IMR-90 (cell line): ENCODE measurements around the gene HSPH1. TPM values are rescaled to one million over a fixed set of nuclear protein-coding genes. Genes with fewer than 3 reads are reported as not detected.

Experiments used
- ATAC-seq: fragments of 200-7000 bp; cut with Tn5 transposase; 2 replicates; pipeline ENCODE4 v1.9.1; 2020; ENCODE audit warnings: low read depth, mild to moderate bottlenecking, moderate library complexity
- BruUV-seq: library from RNA; stranded (reverse); fragments of 400-500 nt; replicated peaks from 2 replicates; lab custom pipeline; 2021; lab: Mats Ljungman, UMichigan
- CTCF ChIA-PET: fragments of 300-600 bp; formaldehyde crosslinking; extraction: SDS; loops from one replicate; lab custom pipeline; 2021; ENCODE audit warnings: antibody characterized with exemption; lab: Yijun Ruan, JAX
- POLR2A ChIA-PET: fragments of 300-600 bp; sonication (Branson Sonifier 250); formaldehyde crosslinking; loops from one replicate; lab custom pipeline; 2022; ENCODE audit warnings: antibody characterized with exemption; ENCODE audit not compliant: unreplicated experiment; lab: Charles Lee
- DNase-seq: peaks from one replicate; pipeline ENCODE4 v3.0.0; 2013
- H2AFZ ChIP-seq: replicated peaks from 2 replicates; pipeline ENCODE3; 2013; ENCODE audit warnings: low read length, mild to moderate bottlenecking; ENCODE audit not compliant: poor library complexity
- H2AK5ac ChIP-seq: 2 replicates; pipeline ENCODE4 v1.6.1; 2013; ENCODE audit warnings: low read depth, low read length, inconsistent platforms
- H2AK9ac ChIP-seq: replicated peaks from 2 replicates; pipeline ENCODE3; 2013; ENCODE audit warnings: mild to moderate bottlenecking, low read depth, low read length, moderate library complexity; ENCODE audit not compliant: poor library complexity
- H2BK120ac ChIP-seq: 2 replicates; pipeline ENCODE4 v1.6.1; 2013; ENCODE audit warnings: low read depth, low read length, inconsistent platforms
- H2BK15ac ChIP-seq: 3 replicates; pipeline ENCODE4 v1.6.1; 2013; ENCODE audit warnings: low read depth, low read length, inconsistent platforms
- H2BK20ac ChIP-seq: 2 replicates; pipeline ENCODE4 v1.6.1; 2013; ENCODE audit warnings: low read depth, mild to moderate bottlenecking, inconsistent platforms, low read length, moderate library complexity
- H2BK5ac ChIP-seq: 2 replicates; pipeline ENCODE4 v1.6.1; 2013; ENCODE audit warnings: mild to moderate bottlenecking, low read depth, low read length, inconsistent platforms; ENCODE audit not compliant: poor library complexity, severe bottlenecking
- H3K14ac ChIP-seq: replicated peaks from 2 replicates; pipeline ENCODE4 v1.6.1; 2013; ENCODE audit warnings: low read depth, low read length, inconsistent platforms
- H3K18ac ChIP-seq: 2 replicates; pipeline ENCODE4 v1.6.1; 2013; ENCODE audit warnings: low read depth, low read length, control low read depth
- H3K23ac ChIP-seq: 2 replicates; pipeline ENCODE4 v1.6.1; 2013; ENCODE audit warnings: low read depth, low read length, inconsistent platforms
- H3K27ac ChIP-seq: 2 replicates; pipeline ENCODE4 v1.5.1; 2013; ENCODE audit warnings: mild to moderate bottlenecking, control low read depth, low read length; ENCODE audit not compliant: insufficient read depth
- H3K27me3 ChIP-seq: 2 replicates; pipeline ENCODE4 v1.6.1; 2013; ENCODE audit warnings: low read length; ENCODE audit not compliant: control insufficient read depth, insufficient read depth
- H3K36me3 ChIP-seq: 2 replicates; pipeline ENCODE4 v1.6.1; 2013; ENCODE audit warnings: low read length, mixed read lengths; ENCODE audit not compliant: control insufficient read depth, insufficient read depth
- H3K4ac ChIP-seq: 2 replicates; pipeline ENCODE4 v1.6.1; 2013; ENCODE audit warnings: low read depth, low read length, inconsistent platforms
- H3K4me1 ChIP-seq: 2 replicates; pipeline ENCODE4 v1.6.1; 2013; ENCODE audit warnings: low read length, mixed read lengths; ENCODE audit not compliant: control insufficient read depth, insufficient read depth
- H3K4me2 ChIP-seq: 2 replicates; pipeline ENCODE4 v1.6.1; 2013; ENCODE audit warnings: low read depth, mild to moderate bottlenecking, control low read depth, low read length, moderate library complexity
- H3K4me3 ChIP-seq: 2 replicates; pipeline ENCODE4 v1.5.1; 2013; ENCODE audit warnings: low read depth, mild to moderate bottlenecking, control low read depth, low read length, moderate library complexity; ENCODE audit not compliant: insufficient read depth
- H3K56ac ChIP-seq: 2 replicates; pipeline ENCODE4 v1.6.1; 2013; ENCODE audit warnings: low read length, inconsistent platforms; ENCODE audit not compliant: insufficient read depth; ENCODE audit errors: extremely low read depth
- H3K79me1 ChIP-seq, 2 experiments: 2 replicates each; pipeline ENCODE4 v1.6.1; 2013; ENCODE audit warnings: low read length in 2 of 2, inconsistent platforms in 1 of 2, low read depth in 1 of 2
- H3K9ac ChIP-seq: 2 replicates; pipeline ENCODE4 v1.6.1; 2013; ENCODE audit warnings: low read depth, low read length, control low read depth
- H3K9me1 ChIP-seq: 2 replicates; pipeline ENCODE4 v1.6.1; 2013; ENCODE audit warnings: low read length, inconsistent platforms; ENCODE audit not compliant: insufficient read depth
- H3K9me3 ChIP-seq: 2 replicates; pipeline ENCODE4 v1.6.1; 2013; ENCODE audit warnings: low read length; ENCODE audit not compliant: control insufficient read depth, insufficient read depth
- H4K20me1 ChIP-seq: 2 replicates; pipeline ENCODE4 v1.6.1; 2013; ENCODE audit warnings: low read length, inconsistent platforms; ENCODE audit not compliant: insufficient read depth
- H4K5ac ChIP-seq: 2 replicates; pipeline ENCODE4 v1.6.1; 2013; ENCODE audit warnings: mild to moderate bottlenecking, low read depth, low read length, control low read depth
- H4K8ac ChIP-seq, 2 experiments: 2 replicates each; pipeline ENCODE4 v1.6.1; 2013; ENCODE audit warnings: low read depth in 2 of 2, low read length in 2 of 2, control low read depth in 1 of 2, inconsistent platforms in 1 of 2
- H4K91ac ChIP-seq: 2 replicates; pipeline ENCODE4 v1.6.1; 2013; ENCODE audit warnings: low read depth, low read length, inconsistent platforms; ENCODE audit not compliant: insufficient read depth
- BHLHE40 ChIP-seq: fragments of 150-350 bp; IDR thresholded peaks from 2 replicates; pipeline ENCODE4 v1.6.1; 2016; ENCODE audit warnings: mild to moderate bottlenecking, low read depth, low read length
- CEBPB ChIP-seq: IDR thresholded peaks from 2 replicates; pipeline ENCODE4 v1.6.1; 2012; ENCODE audit warnings: low read depth, low read length, improper control_type of control experiment
- CTCF ChIP-seq: conservative IDR thresholded peaks from 2 replicates; pipeline ENCODE4 v1.5.1; 2012; ENCODE audit warnings: mild to moderate bottlenecking, low read depth, low read length, improper control_type of control experiment
- FOS ChIP-seq: fragments of 150-350 bp; IDR thresholded peaks from 2 replicates; pipeline ENCODE4 v1.6.1; 2016; ENCODE audit warnings: low read depth, low read length
- MAZ ChIP-seq: IDR thresholded peaks from 2 replicates; pipeline ENCODE4 v1.6.1; 2012; ENCODE audit warnings: low read depth, mild to moderate bottlenecking, low read length, improper control_type of control experiment, moderate library complexity, borderline replicate concordance
- MXI1 ChIP-seq: IDR thresholded peaks from 2 replicates; pipeline ENCODE4 v1.6.1; 2012; ENCODE audit warnings: low read depth, mild to moderate bottlenecking, low read length, moderate library complexity, borderline replicate concordance
- NFE2L2 ChIP-seq: fragments of 150-350 bp; IDR thresholded peaks from 2 replicates; pipeline ENCODE4 v1.6.1; 2016; ENCODE audit warnings: low read depth, mild to moderate bottlenecking, low read length
- POLR2A ChIP-seq: IDR thresholded peaks from 2 replicates; pipeline ENCODE4 v1.6.1; 2012; ENCODE audit warnings: mild to moderate bottlenecking, low read depth, low read length
- RAD21 ChIP-seq: IDR thresholded peaks from 2 replicates; pipeline ENCODE4 v1.6.1; 2012; ENCODE audit warnings: low read length, improper control_type of control experiment
- RCOR1 ChIP-seq: IDR thresholded peaks from 2 replicates; pipeline ENCODE4 v1.6.1; 2012; ENCODE audit warnings: mild to moderate bottlenecking, low read length, improper control_type of control experiment; ENCODE audit not compliant: insufficient replicate concordance
- RFX5 ChIP-seq: IDR thresholded peaks from 2 replicates; pipeline ENCODE4 v1.8.0; 2012; ENCODE audit warnings: low read depth, mild to moderate bottlenecking, low read length, moderate library complexity
- SMC3 ChIP-seq: fragments of 150-350 bp; IDR thresholded peaks from 2 replicates; pipeline ENCODE4 v1.6.1; 2016; ENCODE audit warnings: low read depth, mild to moderate bottlenecking, antibody characterized with exemption, low read length, moderate library complexity
- USF2 ChIP-seq: fragments of 150-350 bp; IDR thresholded peaks from 2 replicates; pipeline ENCODE4 v1.6.1; 2017; ENCODE audit warnings: mild to moderate bottlenecking, antibody characterized with exemption, low read length, low read depth
- WGBS, 2 experiments: methylation state at CpG; one replicate each; pipeline versions ENCODE4 v1.1.5 to v1.1.7; 2013; ENCODE audit warnings: missing lambda C conversion rate in 2 of 2; ENCODE audit not compliant: insufficient read length in 1 of 2; ENCODE audit errors: extremely low coverage in 2 of 2; 5-methylcytosine and 5-hydroxymethylcytosine counted together
- dilution Hi-C: fragments of 300-500 bp; cut with HindIII; formaldehyde crosslinking; loops from one replicate; pipeline ENCODE4 v1.14.3; 2018; ENCODE audit warnings: low sequenced_read_pairs; ENCODE audit not compliant: unreplicated experiment
- in situ Hi-C: fragments of 300-500 bp; cut with MboI; formaldehyde crosslinking; loops from 3 replicates; pipeline ENCODE4 v1.14.3; 2019; ENCODE audit warnings: low sequenced_read_pairs, inconsistent platforms, mixed read lengths
- intact Hi-C: fragments of 100-400 bp; cut with micrococcal nuclease; formaldehyde crosslinking; loops from 2 replicates; pipeline ENCODE4 v1.10.0; 2022
- polyA plus RNA-seq, 3 experiments: library from polyadenylated mRNA; depleted of rRNA; stranded (reverse); fragments of >200 nt; gene quantifications; 2 replicates each; pipeline ENCODE4 v1.2.3, GENCODE V29; 2012; ENCODE audit warnings: low replicate concordance in 1 of 3
- total RNA-seq: library from RNA; depleted of rRNA; stranded (reverse); fragments of >200 nt; gene quantifications from 2 replicates; pipeline ENCODE4 v1.2.3, GENCODE V29; 2012

The HSPH1 gene
- total and polyA plus RNA-seq, 2 of the 4 experiments (the other 2 are of a cell fraction), result 36.8 to 40.3 TPM

- ATAC-seq (no peak), DNase-seq (no peak)
- Histone ChIP-seq H3K4me1 (no peaks in the 10 kb centered on the region), H2AK9ac (no peak overlapping the region), H3K4me3 (no peak overlapping the region), H3K9me1 (no peaks in the 10 kb centered on the region), H3K9me3 (no peaks in the 10 kb centered on the region), H3K79me1 (no peaks in the 10 kb centered on the region), H2BK120ac (no peak overlapping the region), H3K36me3 (no peaks in the 10 kb centered on the region), H3K4ac (no peak overlapping the region), H3K4me2 (no peak overlapping the region), H3K18ac (no peak overlapping the region), H2BK20ac (no peak overlapping the region), H4K20me1 (no peaks in the 10 kb centered on the region), H2AK5ac (no peak overlapping the region), H2BK5ac (no peak overlapping the region), H2BK15ac (no peak overlapping the region), H3K56ac (no peak overlapping the region), H2AFZ (no peak overlapping the region), H3K9ac (no peak overlapping the region), H3K27me3 (peaks cover 29% of the 10 kb centered on the region), H4K8ac (no peak overlapping the region), H4K5ac (no peak overlapping the region), H3K27ac (no peak overlapping the region), H3K23ac (no peak overlapping the region), H3K14ac (no peak overlapping the region), H4K91ac (no peak overlapping the region)
- in situ Hi-C loops (no loop called here), dilution Hi-C loops (no loop called here), intact Hi-C loops (no loop called here)
- CTCF ChIA-PET, result no interaction called here
- BruUV-seq, result no TSS peak
- POLR2A ChIA-PET, result no interaction called here
- TF ChIP-seq BHLHE40, result no peak
- no peak for TF ChIP-seq MAZ
- no peak for TF ChIP-seq SMC3
- TF ChIP-seq POLR2A, result no peak
- no peak for TF ChIP-seq RCOR1
- TF ChIP-seq NFE2L2, result no peak
- no peak for TF ChIP-seq CTCF
- TF ChIP-seq RFX5, result no peak
- TF ChIP-seq FOS, result no peak
- TF ChIP-seq MXI1, result no peak
- no peak for TF ChIP-seq USF2
- TF ChIP-seq CEBPB, result no peak
- no peak for TF ChIP-seq RAD21
- 33% methylated on average over 1 of the region's 7 CpGs; no CpG with 5 or more reads in 1 of the 2 experiments for WGBS, 2 experiments
These were observed 60.1 kb downstream of the HSPH1 start for GRCh38 chr13:31101472-31102170.
